K562 (cell line): Measurements from ENCODE around the gene RNF187. TPM values are rescaled to one million over a fixed set of nuclear protein-coding genes. Genes with fewer than 3 reads are reported as not detected.

Experiments
- ATAC-seq: fragments of 200-7000 bp; cut with Tn5 transposase; 3 replicates; pipeline ENCODE4 v1.9.1; 2020; ENCODE audit warnings: moderate library complexity
- BruUV-seq: library from RNA; stranded (reverse); fragments of 400-500 nt; replicated peaks from 2 replicates; lab custom pipeline; 2021; lab: Mats Ljungman, UMichigan
- CTCF ChIA-PET: fragments of 300-600 bp; formaldehyde crosslinking; extraction: SDS; loops from one replicate; lab custom pipeline; 2021; ENCODE audit warnings: low intra/inter-chr PET ratio; lab: Yijun Ruan, JAX
- POLR2A ChIA-PET: fragments of 300-600, 350-650 bp; sonication (Branson Sonifier 250); formaldehyde crosslinking; extraction: SDS; loops from one replicate; lab custom pipeline; 2021; ENCODE audit warnings: antibody characterized with exemption, inconsistent platforms; lab: Yijun Ruan, JAX
- DNase-seq, 4 experiments: peaks; one replicate each; pipeline versions ENCODE4 v3.0.0 to v3.0.0-alpha.2; 2011 to 2018; ENCODE audit warnings: low spot score in 3 of 4, mixed read lengths in 3 of 4; ENCODE audit errors: extremely low read depth in 1 of 4
- FAIRE-seq: peaks from 2 replicates; lab custom pipeline; 2011; peaks lifted over from hg19 to GRCh38; lab: Jason Lieb, UNC
- H2AFZ ChIP-seq: 2 replicates; pipeline ENCODE4 v1.6.0; 2011; ENCODE audit warnings: low read depth, low read length, control low read depth, inconsistent platforms
- H3K27ac ChIP-seq: fragments of 200-600 bp; 3 replicates; pipeline ENCODE4 v1.8.0; 2011; ENCODE audit warnings: low read depth, mild to moderate bottlenecking, control low read depth, inconsistent platforms, low read length, moderate library complexity, mixed read lengths; ENCODE audit errors: extremely low read depth
- H3K27me3 ChIP-seq, 2 experiments: fragments of 300-600 bp in 1 of 2; 2 replicates in 1 of 2; 3 replicates in 1 of 2; pipeline versions ENCODE4 v1.6.0 to v1.8.0; 2011; ENCODE audit warnings: inconsistent platforms in 2 of 2, low read length in 2 of 2, mild to moderate bottlenecking in 1 of 2, mixed read lengths in 1 of 2, moderate library complexity in 1 of 2; ENCODE audit not compliant: control insufficient read depth in 2 of 2, insufficient read depth in 2 of 2
- H3K36me3 ChIP-seq: fragments of 300-600 bp; 3 replicates; pipeline ENCODE4 v1.8.0; 2011; ENCODE audit warnings: mild to moderate bottlenecking, low read length, inconsistent platforms; ENCODE audit not compliant: control insufficient read depth, insufficient read depth
- H3K4me1 ChIP-seq, 2 experiments: fragments of 200-600 bp in 1 of 2; replicated peaks in 1 of 2; 2 replicates in 1 of 2; 3 replicates in 1 of 2; pipeline versions ENCODE4 v1.5.1 to v1.8.0; 2011; ENCODE audit warnings: inconsistent platforms in 2 of 2, low read length in 2 of 2, mild to moderate bottlenecking in 1 of 2, mixed read lengths in 1 of 2, moderate library complexity in 1 of 2; ENCODE audit not compliant: control insufficient read depth in 2 of 2, insufficient read depth in 2 of 2
- H3K4me2 ChIP-seq: 2 replicates; pipeline ENCODE4 v1.6.1; 2011; ENCODE audit warnings: low read length, control low read depth, inconsistent platforms, mixed read lengths; ENCODE audit not compliant: insufficient read depth
- H3K4me3 ChIP-seq: fragments of 200-600 bp; sonication (generic), shearing (Covaris generic); 2 replicates; pipeline ENCODE4 v1.5.1; 2016; ENCODE audit warnings: control low read depth, inconsistent platforms
- H3K79me2 ChIP-seq: fragments of 200-600 bp; 3 replicates; pipeline ENCODE4 v1.8.0; 2011; ENCODE audit warnings: low read length, inconsistent platforms; ENCODE audit not compliant: control insufficient read depth, insufficient read depth
- H3K9ac ChIP-seq, 2 experiments: 2 replicates each; pipeline versions ENCODE4 v1.6.0 to v1.6.1; 2011; ENCODE audit warnings: low read depth in 2 of 2, low read length in 2 of 2, control low read depth in 1 of 2, inconsistent platforms in 1 of 2, mild to moderate bottlenecking in 1 of 2, mixed read lengths in 1 of 2; ENCODE audit not compliant: insufficient read depth in 1 of 2
- H3K9me1 ChIP-seq: one replicate; pipeline ENCODE4 v1.6.0; 2011; ENCODE audit warnings: inconsistent platforms, mild to moderate bottlenecking, low read length, moderate library complexity; ENCODE audit not compliant: control insufficient read depth, insufficient read depth
- H3K9me3 ChIP-seq: replicated peaks from 2 replicates; pipeline ENCODE4 v1.5.1; 2011; ENCODE audit warnings: low read depth, low read length, inconsistent platforms; ENCODE audit not compliant: control insufficient read depth, insufficient read depth
- H4K20me1 ChIP-seq: replicated peaks from 2 replicates; pipeline ENCODE4 v1.6.1; 2011; ENCODE audit warnings: low read length, inconsistent platforms, mixed read lengths; ENCODE audit not compliant: control insufficient read depth, insufficient read depth
- MNT ChIP-seq, 2 experiments: fragments of 450-650 bp; conservative IDR thresholded peaks; 2 replicates each; pipeline ENCODE4 v1.6.1; 2017; ENCODE audit warnings: mild to moderate bottlenecking in 2 of 2, moderate library complexity in 2 of 2
- PTBP1 ChIP-seq: fragments of 200-400 bp; formaldehyde crosslinking; IDR thresholded peaks from 2 replicates; pipeline ENCODE4 v1.6.1; 2017; ENCODE audit warnings: low read depth, low read length
- SRSF3 ChIP-seq: fragments of 200-400 bp; formaldehyde crosslinking; IDR thresholded peaks from 2 replicates; pipeline ENCODE4 v1.6.1; 2016; ENCODE audit warnings: mild to moderate bottlenecking, low read length, moderate library complexity; ENCODE audit not compliant: insufficient read depth
- TGIF2 ChIP-seq: sonication (generic); formaldehyde crosslinking; IDR thresholded peaks from 2 replicates; pipeline ENCODE4 v1.8.1; 2022; ENCODE audit warnings: mild to moderate bottlenecking, missing genetic modification reagents, moderate library complexity
- ZBTB26 ChIP-seq: fragments of 450-650 bp; formaldehyde crosslinking; IDR thresholded peaks from 2 replicates; pipeline ENCODE4 v1.4.0; 2022; ENCODE audit warnings: missing genetic modification characterization
- ZBTB33 ChIP-seq: sonication (generic); formaldehyde crosslinking; IDR thresholded peaks from 2 replicates; pipeline ENCODE4 v1.8.1; 2023; ENCODE audit warnings: mild to moderate bottlenecking, missing genetic modification reagents
- ZNF124 ChIP-seq: sonication (generic); formaldehyde crosslinking; IDR thresholded peaks from 2 replicates; pipeline ENCODE4 v1.8.1; 2022; ENCODE audit warnings: missing genetic modification reagents
- ZNF23 ChIP-seq: fragments of 250-450 bp; sonication (Bioruptor Pico); IDR thresholded peaks from 2 replicates; pipeline ENCODE4 v1.4.0; 2020; ENCODE audit warnings: mild to moderate bottlenecking
- ZNF583 ChIP-seq: fragments of 250-450 bp; sonication (Bioruptor Pico); IDR thresholded peaks from 2 replicates; pipeline ENCODE4 v1.4.0; 2020
- WGBS: fragments of 100-300 bp; shearing (Covaris generic); methylation state at CpG from one replicate; pipeline ENCODE4 v1.1.6; 2016; ENCODE audit warnings: low coverage, mixed read lengths; ENCODE audit not compliant: insufficient coverage; ENCODE audit errors: missing lambda C conversion rate; 5-methylcytosine and 5-hydroxymethylcytosine counted together
- in situ Hi-C: fragments of 300-500 bp; cut with MboI; formaldehyde crosslinking; loops from 4 replicates; pipeline ENCODE4 v1.15.0; 2018; ENCODE audit warnings: inconsistent platforms, mixed read lengths
- intact Hi-C: fragments of 100-400 bp; cut with micrococcal nuclease; formaldehyde crosslinking; loops from 2 replicates; pipeline ENCODE4 v1.14.2; 2022
- polyA plus RNA-seq, 8 experiments: library from polyadenylated mRNA; depleted of rRNA in 4 of 8; stranded (reverse) in 5 of 8; unstranded in 3 of 8; fragments of >200 nt; fragmentation: Nextera tagmentation in 2 of 8; fragmentation: Illumina TruSeq in 1 of 8; extraction: Ambion mirVana in 2 of 8; extraction: Trizol in 1 of 8; gene quantifications; 2 replicates each; pipeline versions ENCODE4 v1.2.1 to v1.2.3, GENCODE V29; 2011 to 2014; ENCODE audit warnings: inconsistent platforms in 1 of 8, missing spikeins in 1 of 8
- total RNA-seq, 7 experiments: library from RNA; depleted of rRNA in 6 of 7; stranded (reverse); fragments of >200 nt in 6 of 7; fragmentation: Illumina TruSeq in 2 of 7; extraction: Trizol in 2 of 7; gene quantifications; 2 replicates each; pipeline versions ENCODE4 v1.2.1 to v1.2.3, GENCODE V29; 2011 to 2021; ENCODE audit warnings: low replicate concordance in 1 of 7
- TF ChIP-seq, protein P1 (sequence below), 2 experiments: IDR thresholded peaks; 2 replicates each; pipeline ENCODE4 v1.6.1; 2012; ENCODE audit warnings: improper control_type of control experiment in 2 of 2, low read depth in 2 of 2, low read length in 2 of 2, borderline replicate concordance in 1 of 2

Gene RNF187
- total and polyA plus RNA-seq, 9 of the 15 experiments (the other 6 are each of a cell fraction or from before 2014, with no cell fraction given), result 2.3 to 119 (median 41.9) TPM

- Histone ChIP-seq H3K79me2 (no peaks in the 10 kb centered on the region), H3K4me2 (peak overlapping the region; percentile 22; the same call in 1 of the 2 replicates), H4K20me1 (no peaks in the 10 kb centered on the region), H3K9ac (no peak overlapping the region), H2AFZ (no peak overlapping the region), H3K4me1 (peaks cover 16 to 33% of the 10 kb centered on the region in 2 experiments; a peak in 4 of 5 replicates), H3K9me3 (no peaks in the 10 kb centered on the region), H3K4me3 (no peak overlapping the region), H3K27me3 (no peaks in the 10 kb centered on the region), H3K36me3 (0 out of 3 replicates have a peak, but pooled peaks cover 2% of the 10 kb centered on the region), H3K27ac (no peak overlapping the region), H3K9me1 (no peaks in the 10 kb centered on the region)
- FAIRE-seq (no peak), ATAC-seq (no peak), DNase-seq (no peak)
- in situ Hi-C loops (no loop called here), intact Hi-C loops (no loop called here)
- BruUV-seq, result no TSS peak
- no peak for TF ChIP-seq ZNF23 (CRISPR knock-in tag)
- TF ChIP-seq, protein P1, sequence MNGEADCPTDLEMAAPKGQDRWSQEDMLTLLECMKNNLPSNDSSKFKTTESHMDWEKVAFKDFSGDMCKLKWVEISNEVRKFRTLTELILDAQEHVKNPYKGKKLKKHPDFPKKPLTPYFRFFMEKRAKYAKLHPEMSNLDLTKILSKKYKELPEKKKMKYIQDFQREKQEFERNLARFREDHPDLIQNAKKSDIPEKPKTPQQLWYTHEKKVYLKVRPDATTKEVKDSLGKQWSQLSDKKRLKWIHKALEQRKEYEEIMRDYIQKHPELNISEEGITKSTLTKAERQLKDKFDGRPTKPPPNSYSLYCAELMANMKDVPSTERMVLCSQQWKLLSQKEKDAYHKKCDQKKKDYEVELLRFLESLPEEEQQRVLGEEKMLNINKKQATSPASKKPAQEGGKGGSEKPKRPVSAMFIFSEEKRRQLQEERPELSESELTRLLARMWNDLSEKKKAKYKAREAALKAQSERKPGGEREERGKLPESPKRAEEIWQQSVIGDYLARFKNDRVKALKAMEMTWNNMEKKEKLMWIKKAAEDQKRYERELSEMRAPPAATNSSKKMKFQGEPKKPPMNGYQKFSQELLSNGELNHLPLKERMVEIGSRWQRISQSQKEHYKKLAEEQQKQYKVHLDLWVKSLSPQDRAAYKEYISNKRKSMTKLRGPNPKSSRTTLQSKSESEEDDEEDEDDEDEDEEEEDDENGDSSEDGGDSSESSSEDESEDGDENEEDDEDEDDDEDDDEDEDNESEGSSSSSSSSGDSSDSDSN (IDR thresholded peaks at IDR 0.05; ENCODE audit: borderline replicate concordance in 1 of 2, low read depth in 2 of 2, low read length in 2 of 2), result no peak
- no peak for TF ChIP-seq ZNF583 (CRISPR knock-in tag)
- no peak for TF ChIP-seq ZBTB33 (CRISPR knock-in tag)
- TF ChIP-seq ZBTB26 (CRISPR knock-in tag), result no peak
- no peak for TF ChIP-seq SRSF3
- no peak for TF ChIP-seq PTBP1
- TF ChIP-seq TGIF2 (CRISPR knock-in tag), result no peak
- no peak for TF ChIP-seq MNT (conservative IDR thresholded peaks at IDR 0.05)
- no peak for TF ChIP-seq ZNF124 (CRISPR knock-in tag)
- POLR2A ChIA-PET, result interaction anchor here (0.6 to 4.1 kb wide), 6 partner anchors 10 to 870 kb away, joined by 3 to 30 read pairs (median 3); a partner anchor contains a TSS
- CTCF ChIA-PET, result interaction anchor here (0.9 to 1.8 kb wide), 3 partner anchors 13 to 15 kb away, joined by 3 to 11 read pairs (median 4); no protein-coding TSS in a partner anchor
- 67% methylated on average over 8 of the region's 8 CpGs for WGBS
Measured at GRCh38 chr1:228500143-228500734, 13.1 kb downstream of the RNF187 start.
